Endothelial cell of umbilical vein (primary cell): ENCODE results near the gene TNRC6C. TPM values are rescaled to one million over a fixed set of nuclear protein-coding genes. Genes with fewer than 3 reads are reported as not detected.

Experiments
- BruUV-seq: library from RNA; stranded (reverse); fragments of 400-500 nt; replicated peaks from 2 replicates; lab custom pipeline; 2021; lab: Mats Ljungman, UMichigan
- CTCF ChIA-PET: fragments of 300-600, 350-600 bp; sonication (Branson Sonifier 250); formaldehyde crosslinking; loops from one replicate; lab custom pipeline; 2021; ENCODE audit warnings: antibody characterized with exemption, inconsistent platforms; lab: Charles Lee
- POLR2A ChIA-PET: fragments of 300-600, 350-600 bp; sonication (Branson Sonifier 250); formaldehyde crosslinking; loops from one replicate; lab custom pipeline; 2021; ENCODE audit warnings: antibody characterized with exemption, inconsistent platforms; lab: Charles Lee
- DNase-seq: peaks from one replicate; pipeline ENCODE4 v3.0.0-alpha.2; 2011; ENCODE audit warnings: low read depth, low spot score
- FAIRE-seq: peaks from 2 replicates; lab custom pipeline; 2011; peaks lifted over from hg19 to GRCh38; lab: Jason Lieb, UNC
- H2AFZ ChIP-seq: 2 replicates; pipeline ENCODE4 v1.6.0; 2012; ENCODE audit warnings: low read depth, low read length, control low read depth, inconsistent platforms
- H3K27ac ChIP-seq: 2 replicates; pipeline ENCODE4 v1.5.1; 2011; ENCODE audit warnings: low read depth, mild to moderate bottlenecking, control low read depth, low read length, moderate library complexity; ENCODE audit not compliant: insufficient read depth
- H3K27me3 ChIP-seq, 2 experiments: 2 replicates each; pipeline versions ENCODE4 v1.6.0 to v1.6.1; 2011; ENCODE audit warnings: low read length in 2 of 2, mixed read lengths in 1 of 2; ENCODE audit not compliant: control insufficient read depth in 2 of 2, insufficient read depth in 2 of 2
- H3K36me3 ChIP-seq, 2 experiments: 2 replicates in 1 of 2; 3 replicates in 1 of 2; pipeline ENCODE4 v1.5.1; 2011; ENCODE audit warnings: low read length in 2 of 2, mild to moderate bottlenecking in 1 of 2, moderate library complexity in 1 of 2; ENCODE audit not compliant: control insufficient read depth in 2 of 2, insufficient read depth in 2 of 2; ENCODE audit errors: extremely low read depth in 1 of 2
- H3K4me1 ChIP-seq: 3 replicates; pipeline ENCODE4 v1.5.1; 2011; ENCODE audit warnings: mild to moderate bottlenecking, low read length; ENCODE audit not compliant: control insufficient read depth, insufficient read depth; ENCODE audit errors: extremely low read depth
- H3K4me2 ChIP-seq: 2 replicates; pipeline ENCODE4 v1.6.1; 2011; ENCODE audit warnings: low read length, control low read depth, mixed read lengths; ENCODE audit not compliant: insufficient read depth
- H3K4me3 ChIP-seq, 3 experiments: fragments of 200-600 bp in 1 of 3; sonication (generic), shearing (Covaris generic) in 1 of 3; replicated peaks in 1 of 3; 2 replicates each; pipeline ENCODE4 v1.5.1; 2011 to 2016; ENCODE audit warnings: control low read depth in 3 of 3, low read length in 3 of 3, mild to moderate bottlenecking in 2 of 3, inconsistent platforms in 1 of 3, low read depth in 1 of 3, moderate library complexity in 1 of 3; ENCODE audit not compliant: insufficient read depth in 1 of 3
- H3K79me2 ChIP-seq: 2 replicates; pipeline ENCODE4 v1.6.0; 2012; ENCODE audit warnings: low read length, inconsistent platforms; ENCODE audit not compliant: control insufficient read depth, insufficient read depth
- H3K9ac ChIP-seq: replicated peaks from 2 replicates; pipeline ENCODE3; 2011; ENCODE audit warnings: low read length, control low read depth; ENCODE audit not compliant: insufficient read depth; ENCODE audit errors: extremely low read depth
- H3K9me1 ChIP-seq: replicated peaks from 3 replicates; pipeline ENCODE4 v1.6.0; 2011; ENCODE audit warnings: mild to moderate bottlenecking, low read length; ENCODE audit not compliant: control insufficient read depth, insufficient read depth; ENCODE audit errors: extremely low read depth
- H3K9me3 ChIP-seq: replicated peaks from 2 replicates; pipeline ENCODE4 v1.5.1; 2012; ENCODE audit warnings: low read length, inconsistent platforms; ENCODE audit not compliant: control insufficient read depth, insufficient read depth
- H4K20me1 ChIP-seq: replicated peaks from 2 replicates; pipeline ENCODE3; 2011; ENCODE audit warnings: mild to moderate bottlenecking, low read length; ENCODE audit not compliant: control insufficient read depth, insufficient read depth; ENCODE audit errors: extremely low read depth
- CTCF ChIP-seq, 2 donors: IDR thresholded peaks; 1 replicate in 1 of 2; 2 replicates in 1 of 2; pipeline ENCODE4 v1.5.1; 2011; ENCODE audit warnings: low read length in 2 of 2, mild to moderate bottlenecking in 2 of 2, moderate library complexity in 2 of 2, control low read depth in 1 of 2, inconsistent platforms in 1 of 2, low read depth in 1 of 2; ENCODE audit not compliant: insufficient read depth in 1 of 2; ENCODE audit errors: extremely low read depth in 1 of 2
- EZH2 ChIP-seq: IDR thresholded peaks from 2 replicates; pipeline ENCODE4 v1.6.1; 2012; ENCODE audit warnings: borderline replicate concordance, low read depth, mild to moderate bottlenecking, moderate library complexity, low read length, inconsistent platforms; ENCODE audit not compliant: severe bottlenecking
- FOS ChIP-seq: IDR thresholded peaks from 2 replicates; pipeline ENCODE4 v1.6.1; 2011; ENCODE audit warnings: mild to moderate bottlenecking, low read length, moderate library complexity, borderline replicate concordance; ENCODE audit not compliant: insufficient read depth
- GATA2 ChIP-seq: IDR thresholded peaks from 2 replicates; pipeline ENCODE4 v1.7.0; 2011; ENCODE audit warnings: low read depth, mild to moderate bottlenecking, moderate library complexity, mixed read lengths, low read length; ENCODE audit not compliant: insufficient read length, insufficient read depth
- JUN ChIP-seq: IDR thresholded peaks from 2 replicates; pipeline ENCODE4 v1.6.1; 2011; ENCODE audit warnings: borderline replicate concordance, low read depth; ENCODE audit not compliant: insufficient read length, insufficient read depth
- MAX ChIP-seq: IDR thresholded peaks from 2 replicates; pipeline ENCODE4 v1.6.1; 2011; ENCODE audit not compliant: insufficient read depth, insufficient read length
- MYC ChIP-seq: IDR thresholded peaks from one replicate; pipeline ENCODE4 v1.6.1; 2011; ENCODE audit warnings: mild to moderate bottlenecking, low read depth, low read length
- POLR2A ChIP-seq: IDR thresholded peaks from 2 replicates; pipeline ENCODE4 v1.6.1; 2012; ENCODE audit warnings: low read depth, mild to moderate bottlenecking, control low read depth, low read length
- POLR2AphosphoS5 ChIP-seq: IDR thresholded peaks from 2 replicates; pipeline ENCODE4 v1.6.1; 2012; ENCODE audit warnings: low read depth, mild to moderate bottlenecking, control low read depth, low read length, moderate library complexity; ENCODE audit not compliant: insufficient read depth
- dilution Hi-C: fragments of 300-500 bp; cut with MboI; formaldehyde crosslinking; loops from one replicate; pipeline ENCODE4 v1.15.0; 2019; ENCODE audit warnings: low sequenced_read_pairs; ENCODE audit not compliant: extremely low pct_ligation_motif_present
- intact Hi-C: fragments of 100-400 bp; cut with micrococcal nuclease; formaldehyde crosslinking; loops from one replicate; pipeline ENCODE4 v1.10.0; 2022
- polyA plus RNA-seq, 4 experiments: library from polyadenylated mRNA; depleted of rRNA in 3 of 4; stranded (reverse) in 3 of 4; unstranded in 1 of 4; fragments of >200 nt; gene quantifications; 2 replicates each; pipeline versions ENCODE4 v1.2.1 to v1.2.3, GENCODE V29; 2011 to 2012; ENCODE audit warnings: missing spikeins in 1 of 4
- total RNA-seq: library from RNA; stranded (reverse); gene quantifications from 2 replicates; pipeline ENCODE4 v1.2.3, GENCODE V29; 2021

The TNRC6C gene
- total and polyA plus RNA-seq, 2 donors (not counting 3 experiments of a cell fraction or from before 2014, with no cell fraction given): 2.1 to 17.5 TPM

- no peaks in the 10 kb centered on the region for H4K20me1 ChIP-seq
- no peaks in the 10 kb centered on the region for H3K79me2 ChIP-seq
- H3K4me2 ChIP-seq: no peak overlapping the region
- no peak overlapping the region for H3K9ac ChIP-seq
- no TSS peak for BruUV-seq
- DNase-seq (no peak), FAIRE-seq (no peak)
- no peaks in the 10 kb centered on the region for H3K9me1 ChIP-seq
- POLR2A ChIA-PET: no interaction called here
- no peak overlapping the region for H3K27ac ChIP-seq
- H3K4me3 ChIP-seq: no peak overlapping the region
- no peaks in the 10 kb centered on the region for H3K27me3 ChIP-seq
- H2AFZ ChIP-seq: no peak overlapping the region
- H3K36me3 ChIP-seq: no peaks in the 10 kb centered on the region
- TF ChIP-seq CTCF (IDR thresholded peaks at IDR 0.05; ENCODE audit: extremely low read depth in 1 of 2, insufficient read depth in 1 of 2, low read depth in 1 of 2, low read length in 2 of 2) (no peak), POLR2AphosphoS5 (no peak), JUN (no peak), POLR2A (no peak), FOS (no peak), MAX (no peak), GATA2 (no peak), EZH2 (no peak), MYC (no peak)
- intact Hi-C loops (loop anchor here (1.0 to 5.0 kb wide), 2 partner anchors 23 to 32 kb away; partner anchors contain the start of gene SYNGR2), dilution Hi-C loops (no loop called here)
- peaks cover 10% of the 10 kb centered on the region for H3K4me1 ChIP-seq
- CTCF ChIA-PET: interaction anchor here (1.1 to 3.1 kb wide), 13 partner anchors 8 to 116 kb away, joined by 3 to 18 read pairs (median 6); partner anchors contain the start of genes AFMID and TK1
- no peaks in the 10 kb centered on the region for H3K9me3 ChIP-seq
Measured at GRCh38 chr17:78134899-78135385, 176.4 kb downstream of the TNRC6C start.
